ENCODE results near the gene CSRNP2.
A peak's percentile ranks its signal among the peaks of the same experiment; 100 is the strongest.

CSRNP2 gene

GRCh38 chr12:51077930-51078329 lies 5.5 kb downstream of the CSRNP2 start:
- peak; percentile 43 for DNase-seq (ENCODE audit: low spot score)

GRCh38 chr12:51076236-51076930 lies 7.0 kb downstream of the CSRNP2 start:
- no peak for DNase-seq (ENCODE audit: low spot score)

GRCh38 chr12:51075390-51075789 lies 8.0 kb downstream of the CSRNP2 start:
- DNase-seq (ENCODE audit: low spot score) = no peak

GRCh38 chr12:51071663-51072062 lies 11.7 kb downstream of the CSRNP2 start:
- no peak for DNase-seq (ENCODE audit: low spot score)

GRCh38 chr12:51070004-51070403 lies 13.4 kb downstream of the CSRNP2 start:
- DNase-seq (ENCODE audit: low spot score) = no peak

- no peak for DNase-seq (ENCODE audit: low spot score)
Observed at GRCh38 chr12:51067771-51068170, 15.6 kb downstream of the CSRNP2 start.

GRCh38 chr12:51067229-51067628 lies 16.2 kb downstream of the CSRNP2 start:
- no peak for DNase-seq (ENCODE audit: low spot score)

GRCh38 chr12:51065530-51065929 lies 17.9 kb downstream of the CSRNP2 start:
- DNase-seq (ENCODE audit: low spot score) = no peak

- no peak for DNase-seq (ENCODE audit: low spot score)
Observed at GRCh38 chr12:51062631-51063397, 20.6 kb downstream of the CSRNP2 start.

GRCh38 chr12:51059086-51059485 lies 24.3 kb downstream of the CSRNP2 start:
- DNase-seq (ENCODE audit: low spot score) = no peak

GRCh38 chr12:51056242-51056641 lies 27.2 kb downstream of the CSRNP2 start:
- no peak for DNase-seq (ENCODE audit: low spot score)

- DNase-seq (ENCODE audit: low spot score) = no peak
Observed at GRCh38 chr12:51055060-51055459, 28.3 kb downstream of the CSRNP2 start.

- no peak for DNase-seq (ENCODE audit: low spot score)
Observed at GRCh38 chr12:51051787-51052186, 31.6 kb downstream of the CSRNP2 start.

- DNase-seq (ENCODE audit: low spot score) = no peak
Observed at GRCh38 chr12:51049525-51049924, 33.9 kb downstream of the CSRNP2 start.

GRCh38 chr12:51048661-51049251 lies 34.6 kb downstream of the CSRNP2 start:
- peak; percentile 25 for DNase-seq (ENCODE audit: low spot score)

GRCh38 chr12:51047655-51048540 lies 35.5 kb downstream of the CSRNP2 start, which contains the start of gene LETMD1:
Gene LETMD1, plus strand, starts transcription at chr12:51048327. Its CDS starts 30 bp downstream, at chr12:51048357.
- DNase-seq (ENCODE audit: low spot score) = peak; percentile 99

GRCh38 chr12:51036279-51036678 lies 47.1 kb downstream of the CSRNP2 start:
- DNase-seq (ENCODE audit: low spot score) = no peak

- no peak for DNase-seq (ENCODE audit: low spot score)
Observed at GRCh38 chr12:51033457-51034089, 49.8 kb downstream of the CSRNP2 start.

- DNase-seq (ENCODE audit: low spot score) = no peak
Observed at GRCh38 chr12:51033048-51033447, 50.3 kb downstream of the CSRNP2 start.

GRCh38 chr12:51028813-51029150 lies 54.6 kb downstream of the CSRNP2 start:
- no peak for DNase-seq (ENCODE audit: low spot score)

GRCh38 chr12:51028126-51028812 lies 55.1 kb downstream of the CSRNP2 start:
- DNase-seq (ENCODE audit: low spot score) = peak; percentile 64

Measured in cerebellar cortex (tissue), 1 donor.